SW480 (cell line): ENCODE measurements around the gene NAA38.
A peak's percentile ranks its signal among the peaks of the same experiment; 100 is the strongest.

Experiments used
- DNase-seq: peaks from one replicate; pipeline ENCODE4 v3.0.0-alpha.2; 2016; ENCODE audit warnings: low spot score

Gene NAA38, protein sequence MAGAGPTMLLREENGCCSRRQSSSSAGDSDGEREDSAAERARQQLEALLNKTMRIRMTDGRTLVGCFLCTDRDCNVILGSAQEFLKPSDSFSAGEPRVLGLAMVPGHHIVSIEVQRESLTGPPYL

DNA sequence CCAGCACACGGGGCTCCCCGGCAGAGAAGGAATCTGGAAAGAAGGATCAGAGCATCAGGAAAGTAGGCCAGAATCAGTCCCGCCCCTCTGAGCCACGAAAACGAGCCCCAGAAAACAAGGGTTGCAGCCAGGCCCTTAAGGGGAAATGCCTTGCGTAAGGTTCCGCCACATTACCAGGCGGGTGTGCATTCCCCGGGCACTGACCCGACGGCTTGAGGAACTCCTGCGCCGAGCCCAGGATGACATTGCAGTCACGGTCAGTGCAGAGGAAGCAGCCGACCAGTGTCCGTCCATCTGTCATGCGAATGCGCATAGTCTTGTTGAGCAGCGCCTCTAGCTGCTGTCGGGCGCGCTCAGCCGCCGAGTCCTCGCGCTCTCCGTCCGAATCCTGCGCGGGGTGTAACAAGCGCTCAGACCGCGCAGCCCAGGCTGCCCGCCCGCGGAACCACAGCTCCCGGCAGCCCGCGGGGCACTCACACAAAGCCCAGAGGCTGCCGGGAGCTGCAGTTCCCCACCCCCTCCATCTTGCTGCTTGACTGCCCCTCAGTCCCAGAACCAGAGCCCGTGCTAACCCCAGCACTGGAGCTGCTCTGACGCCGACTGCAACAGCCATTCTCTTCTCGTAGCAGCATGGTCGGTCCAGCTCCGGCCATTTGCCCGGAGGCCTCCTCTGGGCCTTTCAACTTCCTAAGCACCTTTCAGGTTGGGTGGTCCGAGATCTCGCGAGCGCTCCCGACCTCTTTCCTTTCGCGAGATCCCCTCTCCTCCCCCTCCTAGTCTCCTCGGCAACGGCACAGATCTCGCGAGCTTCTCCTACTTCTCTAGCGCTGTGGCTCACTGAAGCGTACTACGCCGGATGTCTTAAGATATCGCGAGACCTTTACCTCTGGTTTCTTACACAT lies at the start of gene NAA38:
Gene NAA38, minus strand, starts transcription at position 749 of the 902 bp plus-strand sequence. Its CDS starts 96 bp downstream, at position 653.
- DNase-seq = peak; percentile 100

DNA sequence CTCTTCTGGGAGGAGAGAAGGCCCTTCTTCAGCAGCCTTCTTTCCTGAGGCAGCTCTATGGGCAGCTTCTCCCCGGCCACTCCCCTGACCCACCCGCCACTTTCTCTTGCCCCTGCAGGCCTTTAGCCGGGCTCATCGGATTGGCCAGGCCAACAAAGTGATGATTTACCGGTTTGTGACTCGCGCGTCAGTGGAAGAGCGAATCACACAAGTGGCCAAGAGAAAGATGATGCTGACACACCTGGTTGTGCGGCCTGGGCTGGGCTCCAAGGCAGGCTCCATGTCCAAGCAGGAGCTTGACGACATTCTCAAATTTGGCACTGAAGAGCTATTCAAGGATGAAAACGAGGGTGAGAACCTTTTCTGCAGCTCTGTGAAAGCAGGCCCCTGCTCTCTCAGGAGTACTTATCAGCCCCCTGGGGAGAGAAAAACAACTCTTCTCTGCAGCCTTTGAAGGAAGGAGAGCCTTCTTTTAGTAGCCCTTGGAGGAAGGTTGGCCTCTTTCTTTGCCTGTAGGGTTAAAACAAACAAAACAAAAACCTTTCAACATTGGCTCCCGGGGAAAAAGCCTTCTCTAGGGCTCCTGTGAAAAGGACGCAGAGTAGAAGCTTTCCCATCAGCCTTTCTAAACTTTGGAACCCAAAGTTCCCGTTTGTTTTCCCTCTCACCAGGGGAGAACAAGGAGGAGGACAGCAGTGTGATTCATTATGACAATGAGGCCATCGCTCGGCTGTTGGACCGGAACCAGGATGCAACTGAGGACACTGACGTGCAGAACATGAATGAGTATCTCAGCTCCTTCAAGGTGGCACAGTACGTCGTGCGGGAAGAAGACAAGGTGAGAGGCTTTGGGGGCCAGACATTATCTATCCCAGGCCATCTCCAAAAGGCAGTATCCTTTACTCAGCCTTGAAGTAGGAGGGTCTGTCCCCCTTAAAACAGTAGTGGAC lies 46.1 kb upstream of the NAA38 start:
- no peak for DNase-seq

DNA sequence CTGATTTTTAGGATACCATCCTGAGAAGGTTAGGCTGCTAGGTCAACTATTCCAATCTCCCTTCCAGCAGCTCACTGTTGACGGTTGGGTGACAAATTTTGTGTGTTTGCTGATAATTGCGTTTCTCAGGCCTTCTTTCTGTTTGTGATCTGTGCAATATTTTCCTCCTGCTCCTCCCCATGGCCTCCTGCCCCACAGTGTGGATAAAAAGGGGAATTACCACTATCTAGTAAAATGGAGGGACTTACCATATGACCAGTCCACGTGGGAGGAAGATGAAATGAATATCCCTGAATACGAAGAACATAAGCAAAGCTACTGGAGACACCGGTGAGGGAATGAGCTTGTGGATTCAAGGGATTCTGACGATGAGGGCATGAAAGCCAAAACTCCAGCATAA lies 40.4 kb upstream of the NAA38 start:
- DNase-seq = peak; percentile 54

DNA sequence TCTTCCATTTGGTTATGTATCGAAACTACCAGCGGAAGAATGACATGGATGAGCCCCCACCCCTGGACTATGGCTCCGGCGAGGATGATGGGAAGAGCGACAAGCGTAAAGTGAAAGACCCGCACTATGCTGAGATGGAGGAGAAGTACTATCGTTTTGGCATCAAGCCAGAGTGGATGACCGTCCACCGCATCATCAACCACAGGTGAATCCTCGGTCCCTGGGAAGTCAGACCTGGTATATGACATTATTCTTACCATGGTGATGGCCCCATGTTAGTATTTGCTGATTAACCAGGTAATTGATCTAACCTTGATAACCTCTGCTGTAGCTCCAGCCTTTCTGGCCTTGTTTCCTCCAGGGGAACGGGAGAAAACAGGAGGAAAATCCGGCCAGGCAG lies 39.7 kb upstream of the NAA38 start:
- no peak for DNase-seq

DNA sequence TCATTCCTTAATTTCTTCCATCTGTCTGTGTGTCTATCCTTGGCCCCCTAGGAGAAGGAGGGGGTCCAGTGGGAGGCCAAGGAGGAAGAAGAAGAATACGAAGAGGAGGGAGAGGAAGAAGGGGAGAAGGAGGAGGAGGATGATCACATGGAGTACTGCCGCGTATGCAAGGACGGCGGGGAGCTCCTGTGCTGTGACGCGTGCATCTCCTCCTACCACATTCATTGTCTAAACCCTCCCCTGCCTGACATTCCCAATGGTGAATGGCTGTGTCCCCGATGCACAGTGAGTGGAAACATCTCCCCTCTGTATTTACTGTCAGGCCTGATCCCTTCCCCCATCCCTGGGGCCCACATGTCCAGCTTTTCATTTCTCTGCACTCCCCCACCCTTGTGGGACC lies 37.5 kb upstream of the NAA38 start:
- no peak for DNase-seq

DNA sequence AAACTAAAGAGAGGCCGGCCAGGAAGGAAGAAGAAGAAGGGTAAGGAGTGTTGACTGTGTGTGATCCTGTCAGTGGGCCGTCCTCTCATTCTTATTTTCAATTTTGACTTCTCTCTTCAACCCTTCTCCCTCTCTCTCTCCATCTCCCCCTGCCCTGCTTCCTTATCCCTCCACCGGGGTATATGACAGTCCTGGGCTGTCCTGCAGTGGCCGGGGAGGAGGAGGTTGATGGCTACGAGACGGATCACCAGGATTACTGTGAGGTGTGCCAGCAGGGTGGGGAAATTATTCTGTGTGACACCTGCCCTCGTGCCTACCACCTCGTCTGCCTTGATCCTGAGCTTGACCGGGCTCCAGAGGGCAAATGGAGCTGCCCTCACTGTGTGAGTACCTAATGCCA lies 36.9 kb upstream of the NAA38 start:
- no peak for DNase-seq

DNA sequence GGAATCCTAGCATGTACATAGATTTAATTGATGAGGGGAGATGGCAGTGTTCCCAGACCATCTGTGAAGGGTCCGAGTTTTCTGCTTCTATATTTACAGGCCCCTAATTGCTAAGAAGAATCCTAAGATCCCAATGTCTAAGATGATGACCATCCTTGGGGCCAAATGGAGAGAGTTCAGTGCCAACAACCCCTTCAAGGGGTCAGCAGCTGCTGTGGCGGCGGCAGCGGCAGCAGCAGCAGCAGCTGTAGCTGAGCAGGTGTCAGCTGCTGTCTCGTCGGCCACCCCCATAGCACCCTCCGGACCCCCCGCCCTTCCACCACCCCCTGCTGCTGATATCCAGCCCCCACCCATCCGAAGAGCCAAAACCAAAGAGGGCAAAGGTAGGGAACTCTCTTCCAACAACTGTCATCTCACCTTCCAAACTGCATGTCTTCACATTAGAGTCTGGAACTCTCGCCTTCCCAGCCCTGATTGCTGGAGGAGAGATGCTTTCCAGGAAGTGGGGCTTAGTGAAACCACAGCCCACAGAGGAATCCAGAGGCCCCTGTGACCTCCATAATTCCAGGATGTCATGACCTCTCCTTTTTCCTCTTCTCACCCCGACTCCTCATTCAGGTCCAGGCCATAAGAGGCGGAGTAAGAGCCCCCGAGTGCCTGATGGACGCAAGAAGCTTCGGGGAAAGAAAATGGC lies 36.0 kb upstream of the NAA38 start:
- DNase-seq = no peak

DNA sequence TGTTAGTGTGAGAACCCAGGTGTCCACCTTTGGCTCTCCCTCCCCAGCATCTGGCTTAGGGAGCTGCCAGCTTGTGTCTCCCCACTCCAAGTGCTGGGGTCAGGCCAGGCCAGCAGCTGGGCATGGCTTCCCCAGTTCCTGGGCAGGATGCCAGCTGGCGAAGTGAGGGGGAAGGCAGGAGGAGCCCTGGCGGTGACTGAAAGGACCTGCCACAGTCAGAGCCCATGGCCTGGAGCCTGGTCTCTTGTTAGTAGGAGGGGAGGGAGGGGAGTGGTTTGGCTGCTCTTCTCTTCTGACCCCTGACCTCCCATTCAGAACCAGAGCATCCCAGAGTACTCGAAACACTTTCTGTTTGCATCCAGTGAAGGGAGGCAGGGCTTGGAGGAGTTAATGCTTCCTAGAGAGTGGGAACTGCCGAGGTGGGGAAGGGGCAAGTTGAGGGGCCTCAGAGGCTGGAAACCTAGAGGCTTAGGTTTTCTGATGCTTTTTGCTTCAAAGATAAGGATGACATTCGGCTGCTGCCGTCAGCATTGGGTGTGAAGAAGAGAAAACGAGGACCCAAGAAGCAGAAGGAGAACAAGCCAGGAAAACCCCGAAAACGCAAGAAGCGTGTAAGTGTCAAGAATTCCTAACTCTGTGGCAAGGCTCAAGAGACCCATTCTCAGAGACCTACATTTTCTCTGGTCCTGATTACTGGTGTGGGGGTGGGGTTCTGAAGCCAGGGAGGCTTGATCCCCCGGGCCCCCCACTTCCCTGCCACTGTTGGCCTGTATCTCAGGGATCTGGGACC lies 32.0 kb upstream of the NAA38 start:
- peak; percentile 74 for DNase-seq

DNA sequence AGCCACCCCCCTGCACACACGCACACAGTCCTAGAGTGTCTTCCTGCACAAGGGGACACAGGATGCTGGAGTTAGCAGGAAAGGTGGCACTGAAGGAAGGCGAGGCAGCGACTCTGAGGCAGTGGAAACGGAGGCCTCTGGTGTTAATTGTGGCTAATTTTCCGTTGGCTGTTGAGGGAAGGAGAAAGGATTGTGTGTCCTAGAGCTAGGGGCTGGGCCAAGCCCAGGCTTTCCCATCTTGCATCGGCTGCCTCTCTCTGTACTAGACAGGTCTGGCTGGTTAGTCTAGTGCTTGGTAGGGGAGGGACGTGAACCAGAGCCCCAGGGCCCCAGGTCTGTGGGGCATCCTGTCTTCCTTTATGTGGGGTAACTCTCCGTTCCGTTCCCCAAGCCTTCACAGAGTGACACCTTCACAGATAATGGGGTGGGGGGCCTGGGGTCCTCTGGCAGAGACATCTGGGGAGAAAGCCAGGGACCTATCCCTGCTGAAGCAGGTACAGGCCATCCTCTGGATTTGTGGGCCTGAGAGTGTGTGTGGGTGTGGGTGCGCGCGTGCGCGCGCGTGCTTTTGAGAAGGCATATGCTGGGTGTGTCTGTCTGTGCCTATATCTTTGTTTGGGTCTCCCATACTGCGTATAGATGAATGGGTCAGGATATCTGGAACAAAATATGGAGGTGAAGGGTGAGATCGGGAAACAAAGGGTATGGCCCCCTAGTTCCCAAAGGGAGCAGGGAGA lies 31.0 kb upstream of the NAA38 start, which contains the start of gene CHD3:
Gene CHD3, plus strand, starts transcription at position 606 of the 737 bp plus-strand sequence. CDS start 212 bp downstream, outside the sequence.
- no peak for DNase-seq

DNA sequence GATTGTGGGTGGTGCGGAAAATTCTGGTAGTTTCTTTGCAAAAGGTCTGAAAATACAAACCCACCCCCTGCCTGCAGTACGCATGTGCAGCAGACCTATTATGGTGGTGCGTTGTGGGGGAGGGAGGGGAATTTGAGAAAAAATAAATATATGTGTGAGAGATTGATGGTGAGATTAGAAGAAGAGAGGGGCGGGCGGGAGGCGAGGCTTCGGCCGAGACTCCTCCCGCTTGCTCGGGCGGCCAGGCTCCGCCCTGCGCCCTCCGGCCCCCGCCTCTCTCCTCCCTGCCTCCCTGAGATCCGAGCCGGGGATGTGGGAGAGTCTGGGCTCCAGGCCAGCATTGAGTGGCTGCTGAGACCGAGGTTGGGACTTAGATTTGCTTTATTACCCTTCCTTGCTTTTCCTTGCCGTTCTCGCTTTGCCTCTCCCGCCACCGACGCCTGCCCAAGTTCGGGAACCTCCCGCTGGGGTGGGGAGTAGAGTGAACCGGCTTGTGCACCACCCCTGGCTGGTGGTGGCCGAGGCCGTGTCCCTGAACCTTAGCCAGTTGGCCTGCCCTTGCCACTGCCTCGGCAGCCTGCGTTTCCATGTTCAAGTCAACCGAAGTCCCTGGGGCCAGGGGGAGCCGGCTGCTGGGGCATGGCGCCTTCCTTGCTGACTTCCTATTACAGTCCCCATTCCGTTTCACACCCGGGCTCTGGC lies 30.3 kb upstream of the NAA38 start:
- peak; percentile 80 for DNase-seq

DNA sequence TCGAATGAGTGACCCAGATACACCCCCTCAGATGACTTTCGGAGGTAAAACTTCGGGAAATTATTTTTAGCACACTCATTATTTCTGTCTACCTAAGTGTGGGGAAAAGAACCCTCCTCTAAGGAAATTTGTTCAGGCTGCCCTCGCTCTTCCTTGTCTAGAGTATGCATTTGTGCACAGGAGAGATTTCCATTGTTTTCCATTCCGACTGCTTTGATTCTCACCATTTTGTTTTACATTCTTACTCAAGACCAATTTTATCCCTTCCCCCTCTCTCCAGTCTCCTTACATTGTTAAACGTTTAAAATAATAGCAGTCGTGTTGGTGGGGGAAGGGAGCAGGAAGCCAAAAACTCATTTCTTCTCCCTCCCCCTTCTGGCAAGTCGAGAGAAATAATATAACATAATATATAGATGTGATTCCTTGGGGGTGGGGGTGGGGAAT lies 29.7 kb upstream of the NAA38 start:
- DNase-seq = no peak

DNA sequence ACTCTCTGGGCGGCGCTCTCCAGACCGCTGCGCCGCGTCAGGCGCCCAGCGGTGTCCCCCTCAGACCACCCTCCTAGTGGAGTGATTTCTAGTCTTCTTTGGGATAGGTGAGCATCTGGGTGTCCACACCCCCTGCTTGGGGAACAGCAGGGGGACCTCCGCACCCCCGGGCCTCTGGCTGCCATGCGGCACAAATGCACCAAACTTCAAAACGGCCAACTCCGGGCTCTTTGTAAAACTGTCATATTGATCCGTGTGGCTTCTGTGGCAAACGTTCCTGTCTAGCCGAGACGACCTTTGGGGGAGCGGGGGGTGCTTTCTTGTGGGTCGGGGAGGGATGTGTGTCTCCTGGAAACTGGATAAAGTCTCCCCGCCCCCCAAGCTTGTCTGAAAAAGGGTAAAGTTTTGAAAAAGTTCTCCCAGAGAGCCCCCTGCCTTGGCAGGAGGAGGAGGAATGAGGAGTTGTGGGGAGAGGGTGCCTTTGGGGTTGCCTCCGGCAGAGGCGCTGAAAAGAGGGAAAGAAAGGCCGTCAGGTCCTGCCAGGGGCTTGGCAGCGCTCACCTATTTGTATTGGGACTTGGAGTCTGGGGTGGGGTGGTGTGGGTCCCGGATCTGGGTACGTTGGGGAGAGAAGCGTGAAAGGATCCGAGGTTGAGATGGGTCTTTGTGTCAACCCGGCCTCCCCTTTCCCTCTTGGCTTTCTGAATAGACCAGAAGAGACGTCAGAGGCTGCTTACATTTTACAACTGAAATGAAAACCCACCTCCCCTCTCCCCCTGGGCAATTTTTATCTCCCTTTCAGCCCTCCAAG lies 29.1 kb upstream of the NAA38 start:
- DNase-seq = peak; percentile 40

DNA sequence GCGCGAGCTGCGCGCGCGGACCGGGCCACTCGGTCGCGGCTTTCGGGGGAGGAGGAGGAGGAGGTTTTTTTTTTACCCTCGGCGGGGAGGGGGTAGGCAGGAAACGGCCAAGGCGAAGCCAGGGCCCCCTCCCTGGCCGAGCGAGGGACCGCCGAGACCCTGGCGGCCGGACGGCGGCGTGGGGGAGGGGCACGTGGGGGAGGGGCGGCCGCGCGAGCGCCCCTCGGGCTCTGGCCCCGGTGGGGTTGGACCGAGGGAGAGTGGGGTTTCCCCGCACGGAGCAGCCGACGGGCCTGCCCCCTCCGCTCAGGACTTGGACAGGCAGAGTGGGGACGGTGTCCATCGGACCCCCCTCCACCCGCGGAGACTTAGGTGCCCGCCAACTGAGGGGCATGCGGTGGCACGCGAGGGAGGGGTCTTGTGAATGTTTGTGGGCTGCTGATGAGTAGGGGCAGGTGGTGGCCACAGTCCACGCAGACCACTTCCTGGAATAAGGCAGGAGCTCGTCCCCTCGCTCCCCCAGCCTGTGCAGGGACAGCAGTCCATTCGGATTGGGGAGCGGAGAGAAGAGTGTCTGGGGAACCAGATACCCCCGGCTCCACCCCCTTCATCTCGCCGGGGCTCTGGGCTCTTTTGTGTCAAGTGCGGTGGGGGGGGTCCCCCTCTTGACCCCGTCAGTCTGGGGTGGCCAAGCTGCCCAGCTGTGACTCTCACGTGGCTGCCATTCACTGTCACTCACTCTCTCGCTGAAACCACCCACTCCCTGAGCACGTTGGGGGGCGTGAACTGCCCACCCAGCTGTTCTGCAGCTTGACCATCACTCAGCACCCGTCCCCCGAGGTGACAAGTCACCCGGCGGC lies 28.2 kb upstream of the NAA38 start:
- peak; percentile 73 for DNase-seq

DNA sequence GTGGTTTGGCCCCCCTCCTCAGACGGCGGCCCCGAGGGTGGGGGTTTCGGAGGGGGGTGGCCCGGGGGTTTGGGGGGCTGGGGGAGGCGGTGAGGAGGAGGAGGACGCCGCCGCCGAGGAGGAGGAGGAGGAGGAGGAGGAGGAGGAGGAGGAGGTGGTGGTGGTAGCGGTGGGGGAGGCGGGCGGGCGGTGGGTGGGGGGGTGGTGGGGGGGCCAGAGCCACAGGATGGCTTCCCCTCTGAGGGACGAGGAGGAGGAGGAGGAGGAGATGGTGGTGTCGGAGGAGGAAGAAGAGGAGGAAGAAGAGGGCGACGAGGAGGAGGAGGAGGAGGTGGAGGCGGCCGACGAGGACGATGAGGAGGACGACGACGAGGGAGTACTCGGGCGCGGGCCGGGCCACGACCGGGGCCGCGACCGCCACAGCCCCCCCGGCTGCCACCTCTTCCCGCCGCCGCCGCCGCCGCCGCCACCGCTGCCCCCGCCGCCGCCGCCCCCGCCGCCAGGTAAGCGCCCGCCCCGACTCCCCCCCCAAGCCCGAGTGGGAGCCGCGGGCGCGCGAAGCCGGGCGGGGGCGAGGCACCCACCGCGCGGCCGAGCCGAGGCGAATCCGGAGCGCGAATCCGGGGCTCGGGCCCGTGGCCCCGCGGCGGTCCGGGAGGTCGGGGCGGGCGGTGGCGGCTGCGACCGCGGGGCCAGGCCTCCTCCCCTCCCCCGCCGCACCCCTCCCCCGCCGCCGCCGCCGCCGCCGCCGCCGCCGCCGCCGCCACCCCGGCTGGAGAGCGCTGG lies 27.4 kb upstream of the NAA38 start:
- DNase-seq = no peak

DNA sequence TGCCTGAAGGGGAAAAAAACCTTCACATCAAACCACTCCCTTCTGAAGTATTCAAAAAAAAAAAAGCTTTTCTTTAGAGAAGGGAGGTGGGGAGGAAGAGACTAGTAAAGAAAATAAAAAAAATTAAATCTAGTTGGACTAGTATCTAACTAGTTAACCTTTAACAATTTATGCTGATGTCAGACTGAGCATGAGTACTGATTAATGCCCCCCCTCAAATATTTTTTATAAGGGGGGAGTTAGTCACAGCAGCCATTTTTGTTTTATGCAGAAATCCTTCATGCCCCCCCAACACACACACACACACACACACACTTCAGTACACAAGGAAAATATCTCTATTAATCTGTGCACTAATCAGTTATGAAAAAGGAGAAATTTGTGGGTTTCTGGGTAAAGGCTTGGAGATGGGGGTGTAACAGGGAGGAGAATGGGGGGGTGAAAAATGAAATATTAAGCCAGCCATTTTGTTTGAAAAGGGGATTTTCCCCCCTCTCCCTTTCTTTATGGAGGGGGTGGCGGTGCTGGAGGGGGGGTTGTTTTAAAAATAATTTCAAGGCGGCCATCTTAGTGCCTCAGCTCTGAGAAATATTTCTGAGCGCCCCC lies 26.5 kb upstream of the NAA38 start:
- peak; percentile 11 for DNase-seq

DNA sequence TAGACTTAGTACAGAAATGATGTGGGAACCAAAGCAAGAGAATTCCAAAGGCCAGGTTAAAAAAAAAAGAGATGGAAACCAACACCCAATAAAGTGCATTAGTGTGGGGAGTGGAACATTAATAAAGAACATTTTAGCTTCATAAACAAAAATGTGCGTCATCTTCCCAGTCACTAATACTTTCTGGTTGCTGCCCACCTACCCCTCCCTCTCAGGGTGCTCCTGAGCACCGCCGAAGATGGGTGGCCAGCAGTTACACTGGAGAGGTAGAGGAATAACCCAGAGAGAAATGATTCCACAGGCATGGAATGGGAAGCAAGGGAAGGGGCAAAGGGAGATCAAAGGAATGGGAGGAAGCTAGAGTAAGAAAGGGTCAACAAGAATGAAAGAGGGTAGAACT lies 25.3 kb upstream of the NAA38 start:
- no peak for DNase-seq
